Measurements from ENCODE around the gene CROCC2. TPM values are rescaled to one million over a fixed set of nuclear protein-coding genes. Genes with fewer than 3 reads are reported as not detected.

Gene CROCC2
- total and polyA plus RNA-seq, 2 of the 13 experiments (the other 11 are each of a cell fraction or from before 2014, with no cell fraction given), result not detected

DNA sequence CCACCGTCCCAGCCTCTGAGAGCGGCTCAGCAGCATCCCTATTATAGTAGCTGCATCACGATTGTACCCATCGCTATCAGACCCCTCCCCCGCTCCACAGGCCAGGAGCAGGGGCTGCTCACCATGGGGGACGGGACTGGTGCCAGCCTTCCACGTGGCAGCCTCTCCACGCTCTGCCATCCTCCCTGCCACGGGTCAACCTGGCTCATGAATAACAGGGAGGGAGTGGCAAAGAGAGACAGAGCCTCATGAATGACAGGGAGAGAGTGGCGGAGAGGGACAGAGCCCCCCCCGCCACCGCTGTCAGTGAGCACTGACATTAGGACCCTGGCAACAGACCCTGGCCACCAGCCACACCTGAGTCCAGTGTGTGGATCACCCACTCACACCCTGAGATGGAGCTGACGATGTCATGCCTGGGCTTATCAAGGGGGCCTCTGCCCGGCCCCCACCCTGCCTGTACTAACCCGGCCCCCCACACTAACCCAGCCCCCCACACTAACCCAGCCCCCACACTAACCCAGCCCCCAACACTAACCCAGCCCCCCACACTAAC is 16.9 kb downstream of the CROCC2 start:
- WGBS (ENCODE audit: low lambda C conversion rate), result 6% methylated on average over 6 of the region's 15 CpGs
- H3K4me2 ChIP-seq (ENCODE audit: low read depth, low read length), result no peak overlapping the region
- no peak overlapping the region for H3K27ac ChIP-seq (ENCODE audit: extremely low read length, insufficient read depth, low read length)
- in situ Hi-C loops (cut with HindIII; ENCODE audit: extremely low pct_ligation_motif_present, low pct_unique_long_range_greater_than_20kb), result no loop called here
- no peaks in the 10 kb centered on the region for H3K36me3 ChIP-seq (replicated peaks in 1 of 2; ENCODE audit: control insufficient read depth in 1 of 2, insufficient read depth in 2 of 2, low read length in 2 of 2)
- H2AFZ ChIP-seq (ENCODE audit: low read length), result no peak overlapping the region
- no peaks in the 10 kb centered on the region for H3K79me2 ChIP-seq (ENCODE audit: insufficient read depth, low read length)
- H4K20me1 ChIP-seq (ENCODE audit: insufficient read depth, low read length), result no peaks in the 10 kb centered on the region
- FAIRE-seq (no peak), DNase-seq (ENCODE audit: low spot score) (no peak), ATAC-seq (no peak)
- H3K4me3 ChIP-seq (replicated peaks in 1 of 3; ENCODE audit: insufficient read depth in 1 of 3, low read depth in 2 of 3, low read length in 3 of 3), result no peak overlapping the region
- intact Hi-C loops (cut with micrococcal nuclease; ENCODE audit: unreplicated experiment), result no loop called here
- CTCF ChIA-PET (ENCODE audit: low intra/inter-chr PET ratio, low total read pairs), result no interaction called here
- no TSS peak for BruUV-seq (replicated peaks)
- TF ChIP-seq ZBTB21 (CRISPR knock-in tag; IDR thresholded peaks at IDR 0.05) (no peak), HNRNPUL1 (IDR thresholded peaks at IDR 0.05; ENCODE audit: low read depth, low read length) (no peak), ZNF782 (CRISPR knock-in tag; IDR thresholded peaks at IDR 0.05; ENCODE audit: borderline replicate concordance) (no peak), RBM39 (IDR thresholded peaks at IDR 0.05; ENCODE audit: low read depth, low read length, poor library complexity, severe bottlenecking) (no peak), ZNF672 (CRISPR knock-in tag; IDR thresholded peaks at IDR 0.05) (no peak), SMYD3 (CRISPR knock-in tag; IDR thresholded peaks at IDR 0.05) (no peak), ZNF17 (CRISPR knock-in tag; IDR thresholded peaks at IDR 0.05) (no peak), LCORL (IDR thresholded peaks at IDR 0.05) (no peak), LCORL (CRISPR knock-in tag; IDR thresholded peaks at IDR 0.05) (no peak), NFIB (CRISPR knock-in tag; IDR thresholded peaks at IDR 0.05; ENCODE audit: borderline replicate concordance) (no peak), ZNF777 (CRISPR knock-in tag; IDR thresholded peaks at IDR 0.05) (no peak), NBN (conservative IDR thresholded peaks at IDR 0.05) (no peak), ZNF850 (CRISPR knock-in tag; conservative IDR thresholded peaks at IDR 0.05) (no peak), POLR2A (IDR thresholded peaks at IDR 0.05; ENCODE audit: insufficient read depth in 1 of 2, low read depth in 2 of 2, low read length in 2 of 2) (no peak), JARID2 (CRISPR knock-in tag; IDR thresholded peaks at IDR 0.05; ENCODE audit: insufficient replicate concordance) (no peak), ZNF776 (CRISPR knock-in tag; IDR thresholded peaks at IDR 0.05) (no peak), CBX1 (IDR thresholded peaks at IDR 0.05; ENCODE audit: low read depth) (no peak), ELF1 (CRISPR knock-in tag; IDR thresholded peaks at IDR 0.05) (no peak), CAMTA2 (CRISPR knock-in tag; IDR thresholded peaks at IDR 0.05; ENCODE audit: borderline replicate concordance) (no peak)
- TF ChIP-seq, protein P1, sequence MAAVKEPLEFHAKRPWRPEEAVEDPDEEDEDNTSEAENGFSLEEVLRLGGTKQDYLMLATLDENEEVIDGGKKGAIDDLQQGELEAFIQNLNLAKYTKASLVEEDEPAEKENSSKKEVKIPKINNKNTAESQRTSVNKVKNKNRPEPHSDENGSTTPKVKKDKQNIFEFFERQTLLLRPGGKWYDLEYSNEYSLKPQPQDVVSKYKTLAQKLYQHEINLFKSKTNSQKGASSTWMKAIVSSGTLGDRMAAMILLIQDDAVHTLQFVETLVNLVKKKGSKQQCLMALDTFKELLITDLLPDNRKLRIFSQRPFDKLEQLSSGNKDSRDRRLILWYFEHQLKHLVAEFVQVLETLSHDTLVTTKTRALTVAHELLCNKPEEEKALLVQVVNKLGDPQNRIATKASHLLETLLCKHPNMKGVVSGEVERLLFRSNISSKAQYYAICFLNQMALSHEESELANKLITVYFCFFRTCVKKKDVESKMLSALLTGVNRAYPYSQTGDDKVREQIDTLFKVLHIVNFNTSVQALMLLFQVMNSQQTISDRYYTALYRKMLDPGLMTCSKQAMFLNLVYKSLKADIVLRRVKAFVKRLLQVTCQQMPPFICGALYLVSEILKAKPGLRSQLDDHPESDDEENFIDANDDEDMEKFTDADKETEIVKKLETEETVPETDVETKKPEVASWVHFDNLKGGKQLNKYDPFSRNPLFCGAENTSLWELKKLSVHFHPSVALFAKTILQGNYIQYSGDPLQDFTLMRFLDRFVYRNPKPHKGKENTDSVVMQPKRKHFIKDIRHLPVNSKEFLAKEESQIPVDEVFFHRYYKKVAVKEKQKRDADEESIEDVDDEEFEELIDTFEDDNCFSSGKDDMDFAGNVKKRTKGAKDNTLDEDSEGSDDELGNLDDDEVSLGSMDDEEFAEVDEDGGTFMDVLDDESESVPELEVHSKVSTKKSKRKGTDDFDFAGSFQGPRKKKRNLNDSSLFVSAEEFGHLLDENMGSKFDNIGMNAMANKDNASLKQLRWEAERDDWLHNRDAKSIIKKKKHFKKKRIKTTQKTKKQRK (IDR thresholded peaks at IDR 0.05; ENCODE audit: low read length), result no peak
- H3K4me1 ChIP-seq (ENCODE audit: insufficient read depth, low read length), result peaks cover 10% of the 10 kb centered on the region; the same call in 1 of the 2 replicates
- no peaks in the 10 kb centered on the region for H3K9me3 ChIP-seq (ENCODE audit: low read length)
- H3K27me3 ChIP-seq (ENCODE audit: control insufficient read depth in 1 of 2, insufficient read depth in 2 of 2, low read length in 2 of 2), result peaks cover 16 to 72% of the 10 kb centered on the region in 2 experiments; a peak in 4 of 5 replicates
- no peak overlapping the region for H3K9ac ChIP-seq (ENCODE audit: insufficient read depth, low read depth, low read length)
- POLR2A ChIA-PET, result no interaction called here

All from HepG2 (cell line).